ENCODE measurements around the gene PLSCR1.

DNA sequence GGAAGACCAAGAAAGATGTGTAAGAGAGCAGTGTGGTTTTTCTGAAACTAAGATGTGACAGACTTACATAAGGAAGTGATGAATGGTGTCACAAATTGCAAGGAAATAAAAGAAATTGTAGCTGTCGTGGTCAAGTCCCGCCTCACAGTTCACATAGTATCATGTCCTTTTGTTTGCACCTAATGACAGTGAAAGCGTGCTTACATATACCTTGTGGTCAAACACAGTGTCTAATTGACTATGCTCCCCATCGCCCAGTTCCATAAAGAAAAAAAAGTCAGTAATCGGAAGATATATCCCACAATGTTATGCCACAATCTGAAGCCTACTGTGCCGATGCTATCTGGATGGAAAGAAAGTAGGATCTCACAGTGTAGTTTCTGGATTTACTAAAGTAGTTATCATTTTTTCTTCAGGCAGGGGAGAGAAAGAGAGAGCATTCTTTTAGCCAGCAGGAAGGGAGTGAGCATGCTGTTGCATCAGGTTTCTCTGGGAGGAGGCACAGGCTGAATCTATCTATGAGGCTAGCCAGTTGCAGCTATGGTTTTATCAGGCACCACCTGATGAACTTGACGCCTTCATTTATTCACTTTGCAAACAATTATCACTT is 9.8 kb upstream of the PLSCR1 start:
- TF ChIP-seq, protein P1, sequence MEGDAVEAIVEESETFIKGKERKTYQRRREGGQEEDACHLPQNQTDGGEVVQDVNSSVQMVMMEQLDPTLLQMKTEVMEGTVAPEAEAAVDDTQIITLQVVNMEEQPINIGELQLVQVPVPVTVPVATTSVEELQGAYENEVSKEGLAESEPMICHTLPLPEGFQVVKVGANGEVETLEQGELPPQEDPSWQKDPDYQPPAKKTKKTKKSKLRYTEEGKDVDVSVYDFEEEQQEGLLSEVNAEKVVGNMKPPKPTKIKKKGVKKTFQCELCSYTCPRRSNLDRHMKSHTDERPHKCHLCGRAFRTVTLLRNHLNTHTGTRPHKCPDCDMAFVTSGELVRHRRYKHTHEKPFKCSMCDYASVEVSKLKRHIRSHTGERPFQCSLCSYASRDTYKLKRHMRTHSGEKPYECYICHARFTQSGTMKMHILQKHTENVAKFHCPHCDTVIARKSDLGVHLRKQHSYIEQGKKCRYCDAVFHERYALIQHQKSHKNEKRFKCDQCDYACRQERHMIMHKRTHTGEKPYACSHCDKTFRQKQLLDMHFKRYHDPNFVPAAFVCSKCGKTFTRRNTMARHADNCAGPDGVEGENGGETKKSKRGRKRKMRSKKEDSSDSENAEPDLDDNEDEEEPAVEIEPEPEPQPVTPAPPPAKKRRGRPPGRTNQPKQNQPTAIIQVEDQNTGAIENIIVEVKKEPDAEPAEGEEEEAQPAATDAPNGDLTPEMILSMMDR (conservative IDR thresholded peaks at IDR 0.05; ENCODE audit: low read depth, low read length) = no peak
- TF ChIP-seq POLR2A (IDR thresholded peaks at IDR 0.05; ENCODE audit: low read depth, low read length) (no peak), CHD1 (IDR thresholded peaks at IDR 0.05; ENCODE audit: low read depth, low read length) (no peak), FOS (IDR thresholded peaks at IDR 0.05; ENCODE audit: low read depth, low read length) (no peak), NFE2L2 (IDR thresholded peaks at IDR 0.05; ENCODE audit: low read depth, low read length) (no peak), MAFK (IDR thresholded peaks at IDR 0.05; ENCODE audit: low read depth, low read length) (no peak), BHLHE40 (IDR thresholded peaks at IDR 0.05; ENCODE audit: low read depth, low read length) (no peak), RAD21 (IDR thresholded peaks at IDR 0.05; ENCODE audit: low read length) (no peak), MXI1 (IDR thresholded peaks at IDR 0.05; ENCODE audit: borderline replicate concordance, low read depth, low read length) (no peak), RFX5 (IDR thresholded peaks at IDR 0.05; ENCODE audit: low read depth, low read length) (no peak), SMC3 (IDR thresholded peaks at IDR 0.05; ENCODE audit: low read depth, low read length) (no peak), CEBPB (IDR thresholded peaks at IDR 0.05; ENCODE audit: low read depth, low read length) (peak; percentile 48; the same call in 1 of the 2 replicates)
- TF ChIP-seq, protein P2, sequence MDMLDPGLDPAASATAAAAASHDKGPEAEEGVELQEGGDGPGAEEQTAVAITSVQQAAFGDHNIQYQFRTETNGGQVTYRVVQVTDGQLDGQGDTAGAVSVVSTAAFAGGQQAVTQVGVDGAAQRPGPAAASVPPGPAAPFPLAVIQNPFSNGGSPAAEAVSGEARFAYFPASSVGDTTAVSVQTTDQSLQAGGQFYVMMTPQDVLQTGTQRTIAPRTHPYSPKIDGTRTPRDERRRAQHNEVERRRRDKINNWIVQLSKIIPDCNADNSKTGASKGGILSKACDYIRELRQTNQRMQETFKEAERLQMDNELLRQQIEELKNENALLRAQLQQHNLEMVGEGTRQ (IDR thresholded peaks at IDR 0.05; ENCODE audit: low read depth, low read length) = no peak

All from IMR-90 (cell line).